Lung (tissue), 12 donors: ENCODE data around the gene LRP1. TPM values are rescaled to one million over a fixed set of nuclear protein-coding genes. Genes with fewer than 3 reads are reported as not detected.

Source experiments
- ATAC-seq: fragments of 200-7000 bp; cut with Tn5 transposase; one replicate; pipeline ENCODE4 v1.9.1; 2020; ENCODE audit warnings: moderate number of reproducible peaks; ENCODE audit not compliant: insufficient read depth, low FRiP score
- DNase-seq, 3 donors: peaks; one replicate each; pipeline ENCODE4 v3.0.0-alpha.2; 2013 to 2017
- H3K27ac ChIP-seq, 2 donors: one replicate each; pipeline ENCODE4 v1.5.1; 2013; ENCODE audit warnings: mild to moderate bottlenecking in 2 of 2, moderate library complexity in 2 of 2, control low read depth in 1 of 2, inconsistent platforms in 1 of 2, low read depth in 1 of 2, low read length in 1 of 2
- H3K27me3 ChIP-seq, 3 donors: one replicate each; pipeline ENCODE4 v1.5.1; 2013; ENCODE audit warnings: low read length in 2 of 3; ENCODE audit not compliant: control insufficient read depth in 3 of 3, insufficient read depth in 3 of 3
- H3K36me3 ChIP-seq, 4 donors: one replicate each; pipeline ENCODE4 v1.5.1; 2013; ENCODE audit warnings: low read length in 4 of 4, mild to moderate bottlenecking in 1 of 4, moderate library complexity in 1 of 4; ENCODE audit not compliant: control insufficient read depth in 4 of 4, insufficient read depth in 4 of 4
- H3K4me1 ChIP-seq, 5 donors: one replicate each; pipeline ENCODE4 v1.5.1; 2013; ENCODE audit warnings: low read length in 5 of 5, mild to moderate bottlenecking in 2 of 5, moderate library complexity in 1 of 5; ENCODE audit not compliant: control insufficient read depth in 5 of 5, insufficient read depth in 5 of 5
- H3K4me3 ChIP-seq: one replicate; pipeline ENCODE4 v1.5.1; 2013; ENCODE audit warnings: mild to moderate bottlenecking, control low read depth, moderate library complexity
- H3K9ac ChIP-seq, 2 donors: one replicate each; pipeline ENCODE4 v1.5.1; 2013; ENCODE audit warnings: low read length in 2 of 2, control low read depth in 1 of 2; ENCODE audit not compliant: insufficient read depth in 1 of 2
- H3K9me3 ChIP-seq, 4 donors: one replicate each; pipeline ENCODE4 v1.5.1; 2013; ENCODE audit warnings: low read length in 3 of 4, mild to moderate bottlenecking in 1 of 4, moderate library complexity in 1 of 4; ENCODE audit not compliant: control insufficient read depth in 4 of 4, insufficient read depth in 3 of 4
- CTCF ChIP-seq: IDR thresholded peaks from 2 replicates; pipeline ENCODE4 v1.5.1; 2012; ENCODE audit warnings: mild to moderate bottlenecking; ENCODE audit errors: control extremely low read depth, extremely low read depth
- WGBS, 2 donors: extraction: QIAGEN DNeasy Blood & Tissue Kit; methylation state at CpG; one replicate each; pipeline ENCODE4 v1.1.7; 2013; 5-methylcytosine and 5-hydroxymethylcytosine counted together
- polyA plus RNA-seq, 2 donors: library from polyadenylated mRNA; stranded (reverse); fragments of 200-250 nt; gene quantifications; one replicate each; pipeline ENCODE4 v1.2.1, GENCODE V29; 2013
- total RNA-seq, 2 donors: library from RNA; depleted of rRNA in 1 of 2; stranded (reverse); fragments of >200 nt in 1 of 2; gene quantifications; one replicate each; pipeline ENCODE4 v1.2.1, GENCODE V29; 2014 to 2021
- donor health status: control.
- donor health status: control.
- donor health status: Bipolar disorder and iron deficiency.
- donor health status: healthy.
- donor health status: DM: yes; HTN: yes; CAD: no.

LRP1 gene
- total and polyA plus RNA-seq, 4 donors = 52.6 to 338 (median 122) TPM

GRCh38 chr12:57079821-57080220 is 48.5 kb upstream of the LRP1 start:
- Histone ChIP-seq H3K4me1 (peaks cover 0 to 16% (median 7%) of the 10 kb centered on the region in 5 donors), H3K27ac (peak overlapping the region in 1 of 2 donors; percentile 82), H3K4me3 (no peak overlapping the region), H3K36me3 (peaks cover 0 to 3% (median 2%) of the 10 kb centered on the region in 4 donors), H3K9me3 (no peaks in the 10 kb centered on the region), H3K9ac (peak overlapping the region in 1 of 2 donors; percentile 83), H3K27me3 (no peaks in the 10 kb centered on the region)
- ATAC-seq = no peak
- 62 to 80% methylated on average over 1 of the region's 1 CpG for WGBS, 2 donors
- TF ChIP-seq CTCF = no peak
- DNase-seq = no peak

GRCh38 chr12:57080855-57081254 is 47.4 kb upstream of the LRP1 start:
- no peak for ATAC-seq
- no peak for TF ChIP-seq CTCF
- Histone ChIP-seq H3K36me3 (peaks cover 0 to 3% (median 2%) of the 10 kb centered on the region in 4 donors), H3K4me3 (no peak overlapping the region), H3K9me3 (no peaks in the 10 kb centered on the region), H3K9ac (no peak overlapping the region), H3K27me3 (no peaks in the 10 kb centered on the region), H3K4me1 (peaks cover 0 to 26% (median 16%) of the 10 kb centered on the region in 5 donors), H3K27ac (no peak overlapping the region)
- WGBS, 2 donors = 94 to 100% methylated on average over 1 of the region's 1 CpG
- DNase-seq = no peak

- no peak overlapping the region for H3K4me3 ChIP-seq
- H3K4me1 ChIP-seq = peaks cover 0 to 34% (median 16%) of the 10 kb centered on the region in 5 donors
- H3K27ac ChIP-seq = peak overlapping the region; percentile 98 to 99
- H3K9ac ChIP-seq = peak overlapping the region; percentile 41 to 69
- no peak for TF ChIP-seq CTCF
- H3K36me3 ChIP-seq = peaks cover 0 to 4% (median under 1%) of the 10 kb centered on the region in 4 donors
- ATAC-seq (no peak), DNase-seq (peak; percentile 85 to 95 (median 90))
- no peaks in the 10 kb centered on the region for H3K27me3 ChIP-seq
- no peaks in the 10 kb centered on the region for H3K9me3 ChIP-seq
- 7 to 14% methylated on average over 12 of the region's 12 CpGs for WGBS, 2 donors
These were observed 42.2 kb upstream of the LRP1 start for GRCh38 chr12:57085999-57086492.

- peak; percentile 92 to 96 (median 95) for DNase-seq
- Histone ChIP-seq H3K9ac (peak overlapping the region; percentile 63 to 84), H3K9me3 (no peaks in the 10 kb centered on the region), H3K27ac (peak overlapping the region; percentile 98 to 99), H3K4me1 (peaks cover 0 to 39% (median 16%) of the 10 kb centered on the region in 5 donors), H3K36me3 (peaks cover 0 to 9% (median 4%) of the 10 kb centered on the region in 4 donors), H3K27me3 (no peaks in the 10 kb centered on the region), H3K4me3 (peak overlapping the region; percentile 44)
- peak; percentile 17 for TF ChIP-seq CTCF
- no peak for ATAC-seq
- 1% methylated on average over 14 of the region's 14 CpGs for WGBS, 2 donors
These were observed 41.7 kb upstream of the LRP1 start for GRCh38 chr12:57086493-57087009.
